ENCODE measurements around the gene RMP24.

The RMP24 gene

GRCh38 chr18:35971661-35972196 is 750 bp upstream of the RMP24 start:
- Histone ChIP-seq H3K27me3 (ENCODE audit: insufficient read depth, low read length) (no peaks in the 10 kb centered on the region), H3K27ac (ENCODE audit: low read depth, low read length, poor library complexity, severe bottlenecking) (peak overlapping the region; percentile 60), H3K4me1 (ENCODE audit: insufficient read depth, low read length, severe bottlenecking) (peaks cover 29% of the 10 kb centered on the region), H3K79me2 (ENCODE audit: insufficient read depth, low read length) (peaks cover 8% of the 10 kb centered on the region), H3K4me2 (ENCODE audit: low read length) (peak overlapping the region; percentile 92), H2AFZ (ENCODE audit: low read length) (peak overlapping the region; percentile 96), H3K9me2 (ENCODE audit: low read depth, low read length) (no peaks in the 10 kb centered on the region), H3F3A (ENCODE audit: insufficient read depth, low read length) (no peaks in the 10 kb centered on the region), H3K9me3 (ENCODE audit: low read length) (no peaks in the 10 kb centered on the region), H3K4me3 (ENCODE audit: low read depth, low read length, poor library complexity, severe bottlenecking) (peak overlapping the region; percentile 97), H3K9ac (ENCODE audit: low read length) (peak overlapping the region; percentile 67), H4K20me1 (ENCODE audit: insufficient read depth, low read length) (no peaks in the 10 kb centered on the region), H3K36me3 (ENCODE audit: insufficient read depth, low read length) (peaks cover 28% of the 10 kb centered on the region)
- TF ChIP-seq EZH2 (IDR thresholded peaks at IDR 0.05; ENCODE audit: borderline replicate concordance, low read length) (no peak), CTCF (IDR thresholded peaks at IDR 0.05; ENCODE audit: low read length) (no peak)

- peak overlapping the region; percentile 92 for H3K4me2 ChIP-seq (ENCODE audit: low read length)
- H3K79me2 ChIP-seq (ENCODE audit: insufficient read depth, low read length) = peaks cover 8% of the 10 kb centered on the region
- H3K27ac ChIP-seq (ENCODE audit: low read depth, low read length, poor library complexity, severe bottlenecking) = no peak overlapping the region
- no peaks in the 10 kb centered on the region for H4K20me1 ChIP-seq (ENCODE audit: insufficient read depth, low read length)
- peak overlapping the region; percentile 97 for H3K4me3 ChIP-seq (ENCODE audit: low read depth, low read length, poor library complexity, severe bottlenecking)
- H3K27me3 ChIP-seq (ENCODE audit: insufficient read depth, low read length) = no peaks in the 10 kb centered on the region
- peaks cover 47% of the 10 kb centered on the region for H3K36me3 ChIP-seq (ENCODE audit: insufficient read depth, low read length)
- H3K4me1 ChIP-seq (ENCODE audit: insufficient read depth, low read length, severe bottlenecking) = peaks cover 29% of the 10 kb centered on the region
- H3F3A ChIP-seq (ENCODE audit: insufficient read depth, low read length) = no peaks in the 10 kb centered on the region
- TF ChIP-seq CTCF (IDR thresholded peaks at IDR 0.05; ENCODE audit: low read length) = no peak
- TF ChIP-seq EZH2 (IDR thresholded peaks at IDR 0.05; ENCODE audit: borderline replicate concordance, low read length) = no peak
- no peak overlapping the region for H2AFZ ChIP-seq (ENCODE audit: low read length)
- peak overlapping the region; percentile 97 for H3K9ac ChIP-seq (ENCODE audit: low read length)
- H3K9me2 ChIP-seq (ENCODE audit: low read depth, low read length) = no peaks in the 10 kb centered on the region
- H3K9me3 ChIP-seq (ENCODE audit: low read length) = no peaks in the 10 kb centered on the region
Measured at GRCh38 chr18:35973650-35974049, 1.2 kb downstream of the RMP24 start.

GRCh38 chr18:35974181-35974580 is 1.7 kb downstream of the RMP24 start:
- Histone ChIP-seq H3F3A (ENCODE audit: insufficient read depth, low read length) (no peaks in the 10 kb centered on the region), H3K4me3 (ENCODE audit: low read depth, low read length, poor library complexity, severe bottlenecking) (no peak overlapping the region), H3K9me2 (ENCODE audit: low read depth, low read length) (no peaks in the 10 kb centered on the region), H3K4me1 (ENCODE audit: insufficient read depth, low read length, severe bottlenecking) (peaks cover 29% of the 10 kb centered on the region), H2AFZ (ENCODE audit: low read length) (no peak overlapping the region), H3K9me3 (ENCODE audit: low read length) (no peaks in the 10 kb centered on the region), H3K27ac (ENCODE audit: low read depth, low read length, poor library complexity, severe bottlenecking) (no peak overlapping the region), H3K79me2 (ENCODE audit: insufficient read depth, low read length) (peaks cover 8% of the 10 kb centered on the region), H3K36me3 (ENCODE audit: insufficient read depth, low read length) (peaks cover 52% of the 10 kb centered on the region), H4K20me1 (ENCODE audit: insufficient read depth, low read length) (no peaks in the 10 kb centered on the region), H3K9ac (ENCODE audit: low read length) (no peak overlapping the region), H3K27me3 (ENCODE audit: insufficient read depth, low read length) (no peaks in the 10 kb centered on the region), H3K4me2 (ENCODE audit: low read length) (peak overlapping the region; percentile 92)
- TF ChIP-seq CTCF (IDR thresholded peaks at IDR 0.05; ENCODE audit: low read length) = no peak
- no peak for TF ChIP-seq EZH2 (IDR thresholded peaks at IDR 0.05; ENCODE audit: borderline replicate concordance, low read length)
